Motor neuron (in vitro differentiated cells): ENCODE measurements around the gene SEPHS2. TPM values are rescaled to one million over a fixed set of nuclear protein-coding genes. Genes with fewer than 3 reads are reported as not detected.
A peak's percentile ranks its signal among the peaks of the same experiment; 100 is the strongest.
"Not testable (repeated sequence)": the region's sequence is repeated elsewhere in the genome, so short reads cannot be mapped to it uniquely, and the experiment has no call there.

ENCODE experiments used
- ATAC-seq, 8 experiments: fragments of 200-7000 bp; cut with Tn5 transposase; replicated peaks in 6 of 8; 2 replicates each; pipeline ENCODE4 v1.8.0; 2021; ENCODE audit warnings: mild to moderate bottlenecking in 8 of 8, moderate library complexity in 8 of 8
- H3K27ac ChIP-seq, 2 donors: fragments of 250-450 bp; sonication (Bioruptor Pico); 2 replicates each; pipeline ENCODE4 v1.9.0; 2021; ENCODE audit warnings: antibody characterized with exemption in 2 of 2, mild to moderate bottlenecking in 2 of 2, moderate library complexity in 1 of 2
- H3K4me1 ChIP-seq, 2 donors: fragments of 250-450 bp; sonication (Bioruptor Pico); replicated peaks in 1 of 2; 2 replicates each; pipeline ENCODE4 v1.6.1; 2021; ENCODE audit warnings: antibody characterized with exemption in 2 of 2, mild to moderate bottlenecking in 2 of 2, moderate library complexity in 1 of 2
- H3K4me3 ChIP-seq, 5 donors: fragments of 250-450 bp; sonication (Bioruptor Pico); 2 replicates each; pipeline ENCODE4 v1.9.0; 2021; ENCODE audit warnings: antibody characterized with exemption in 5 of 5, mild to moderate bottlenecking in 5 of 5, moderate library complexity in 4 of 5
- WGBS, 10 experiments: fragments of 450-650 bp; shearing (Covaris generic); methylation state at CpG; one replicate each; pipeline ENCODE4 v1.0.0; 2022; 5-methylcytosine and 5-hydroxymethylcytosine counted together
- in situ Hi-C, 9 experiments: fragments of 400-800 bp; cut with MboI; loops; one replicate each; pipeline ENCODE4 v1.15.0; 2021; ENCODE audit warnings: low sequenced_read_pairs in 9 of 9, low pct_unique_long_range_greater_than_20kb in 2 of 9; ENCODE audit not compliant: unreplicated experiment in 9 of 9
- total RNA-seq, 8 experiments: library from RNA; unstranded; fragments of 300-600 nt; gene quantifications; 2 replicates each; pipeline versions ENCODE4 v1.2.3 to v1.2.4, GENCODE V29; 2022

Gene SEPHS2
- total RNA-seq, 8 experiments from 2014 or later, result 8.3 to 38.0 (median 17.5) TPM

- H3K27ac ChIP-seq, in situ Hi-C loops, H3K4me1 ChIP-seq, ATAC-seq, H3K4me3 ChIP-seq: not testable (repeated sequence)
- 23 to 100% (median 82%) methylated on average over 1 to 3 of the region's 3 CpGs for whole genome bisulfite sequencing, 10 experiments
These were observed 32.1 kb upstream of the SEPHS2 start for GRCh38 chr16:30477773-30478172.

- no peaks in the 10 kb centered on the region for H3K4me1 ChIP-seq
- WGBS, 10 experiments, result 0 to 91% (median 64%) methylated on average over 1 to 3 of the region's 3 CpGs; no CpG with 5 or more reads in 2 of the 10 experiments
- no peak overlapping the region for H3K4me3 ChIP-seq
- in situ Hi-C loops, result no loop called here
- H3K27ac ChIP-seq, result no peak overlapping the region
- ATAC-seq, result no peak
These were observed 31.3 kb upstream of the SEPHS2 start for GRCh38 chr16:30476991-30477390.

DNA sequence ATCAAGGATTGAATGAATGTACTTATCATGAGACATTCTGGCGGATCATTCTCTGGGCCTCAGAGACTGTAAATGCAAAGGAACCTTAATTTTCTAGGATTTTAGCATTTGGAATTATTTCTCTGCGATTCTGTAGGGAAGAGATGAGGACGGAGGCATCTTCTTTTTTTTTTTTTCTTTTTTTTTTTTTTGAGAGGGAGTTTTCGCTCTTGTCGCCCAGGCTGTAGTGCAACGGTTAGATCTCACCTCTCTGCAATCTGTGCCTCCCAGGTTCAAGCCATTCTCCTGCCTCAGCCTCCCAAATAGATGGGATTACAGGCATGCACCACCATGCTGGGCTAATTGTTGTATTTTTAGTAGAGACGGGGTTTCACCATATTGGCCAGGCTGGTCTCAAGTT lies 29.0 kb upstream of the SEPHS2 start:
- no peak overlapping the region for H3K4me3 ChIP-seq
- ATAC-seq, result no peak
- no peak overlapping the region for H3K27ac ChIP-seq
- no peaks in the 10 kb centered on the region for H3K4me1 ChIP-seq
- 45 to 92% (median 86%) methylated on average over 2 to 7 of the region's 7 CpGs; no CpG with 5 or more reads in 3 of the 10 experiments for WGBS, 10 experiments
- in situ Hi-C loops, result no loop called here

DNA sequence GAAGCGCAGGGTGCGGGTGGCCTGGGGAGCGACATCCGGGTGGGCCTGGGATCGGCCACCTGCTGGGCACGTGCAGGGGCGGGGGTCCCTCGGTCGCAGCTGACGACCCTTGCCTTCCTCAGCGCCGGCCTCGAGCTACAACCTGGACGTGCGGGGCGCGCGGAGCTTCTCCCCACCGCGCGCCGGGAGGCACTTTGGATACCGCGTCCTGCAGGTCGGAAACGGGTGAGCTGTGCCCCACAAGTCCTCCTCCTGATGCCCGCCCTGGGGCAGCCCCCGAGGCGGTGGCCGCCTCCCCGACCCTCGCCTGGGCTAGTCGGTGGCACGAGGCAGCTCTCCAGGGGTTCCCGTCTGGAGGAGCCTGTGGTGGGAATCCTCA lies 28.4 kb upstream of the SEPHS2 start:
- ATAC-seq, result peak in 1 of 8 experiments; percentile 26
- WGBS, 10 experiments, result 2 to 100% methylated on average over 1 to 7 of the region's 35 CpGs; no CpG with 5 or more reads in 8 of the 10 experiments
- in situ Hi-C loops, result no loop called here
- Histone ChIP-seq H3K4me3 (no peak overlapping the region), H3K27ac (no peak overlapping the region), H3K4me1 (no peaks in the 10 kb centered on the region)

DNA sequence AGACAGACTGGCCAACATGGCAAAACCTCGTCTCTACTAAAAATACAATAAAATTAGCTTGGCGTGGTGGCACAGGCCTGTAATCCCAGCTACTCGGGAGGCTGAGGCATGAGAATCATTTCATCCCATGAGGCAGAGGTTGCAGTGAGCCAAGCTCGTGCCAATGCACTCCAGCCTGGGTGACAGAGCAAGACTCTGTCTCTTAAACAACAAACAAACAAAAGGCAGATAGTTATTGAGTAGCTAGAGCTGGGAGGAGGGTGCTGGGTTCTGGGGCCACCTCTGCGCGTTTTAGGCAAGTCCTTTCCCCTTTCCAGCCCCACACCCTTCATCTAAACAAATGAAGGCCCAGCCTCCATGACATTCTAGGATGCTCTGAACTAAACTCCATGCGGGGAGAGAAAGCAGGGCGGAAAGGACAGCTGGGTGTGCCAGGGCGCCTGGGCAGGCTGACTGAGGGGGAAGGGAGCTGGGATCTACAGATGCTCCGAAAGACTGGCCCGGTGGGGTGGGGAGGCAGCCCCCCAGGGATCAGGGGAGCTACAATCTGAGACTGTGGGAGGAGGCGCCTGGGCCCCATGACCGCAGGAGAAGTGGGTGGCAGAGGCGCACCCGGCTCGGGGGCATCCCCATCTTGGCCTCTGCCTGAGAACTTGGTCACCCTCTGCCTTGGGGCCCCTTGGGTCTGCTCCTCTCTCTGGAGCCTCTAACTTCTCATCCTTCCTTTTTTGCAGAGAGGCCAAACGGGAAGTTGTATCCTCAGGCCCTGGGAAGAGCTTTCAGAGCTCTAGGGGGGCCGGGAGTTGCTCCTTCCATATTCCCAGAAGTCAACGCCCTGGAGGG lies 27.8 kb upstream of the SEPHS2 start:
- H3K27ac ChIP-seq, result no peak overlapping the region
- 20 to 100% (median 70%) methylated on average over 1 to 7 of the region's 19 CpGs; no CpG with 5 or more reads in 1 of the 10 experiments for WGBS, 10 experiments
- ATAC-seq, result peak in 3 of 8 experiments; percentile 25 to 71 (median 63)

GRCh38 chr16:30472328-30472942 lies 26.8 kb upstream of the SEPHS2 start, which contains the start of gene ITGAL:
TSS of gene ITGAL (plus strand) at chr16:30472742. CDS start at chr16:30472838, 96 bp downstream.
- no peak for ATAC-seq
- H3K4me3 ChIP-seq, result no peak within 1 kb of the TSS
- H3K27ac ChIP-seq, result no peak within 1 kb of the TSS
- WGBS, 10 experiments, result 12 to 82% (median 67%) methylated on average over 1 to 7 of the region's 8 CpGs
- no peaks in the 10 kb centered on the region for H3K4me1 ChIP-seq
- in situ Hi-C loops, result no loop called here

More for the DNA sequence above, 27.8 kb upstream of the SEPHS2 start:
- in situ Hi-C loops, result no loop called here
- no peak overlapping the region for H3K4me3 ChIP-seq
- no peaks in the 10 kb centered on the region for H3K4me1 ChIP-seq

GRCh38 chr16:30470632-30470995 lies 24.9 kb upstream of the SEPHS2 start:
- WGBS, 10 experiments, result 61 to 100% (median 75%) methylated on average over 1 to 8 of the region's 8 CpGs; no CpG with 5 or more reads in 2 of the 10 experiments
- Histone ChIP-seq H3K4me3 (no peak overlapping the region), H3K27ac (no peak overlapping the region), H3K4me1 (no peaks in the 10 kb centered on the region)
- in situ Hi-C loops, result no loop called here
- no peak for ATAC-seq

DNA sequence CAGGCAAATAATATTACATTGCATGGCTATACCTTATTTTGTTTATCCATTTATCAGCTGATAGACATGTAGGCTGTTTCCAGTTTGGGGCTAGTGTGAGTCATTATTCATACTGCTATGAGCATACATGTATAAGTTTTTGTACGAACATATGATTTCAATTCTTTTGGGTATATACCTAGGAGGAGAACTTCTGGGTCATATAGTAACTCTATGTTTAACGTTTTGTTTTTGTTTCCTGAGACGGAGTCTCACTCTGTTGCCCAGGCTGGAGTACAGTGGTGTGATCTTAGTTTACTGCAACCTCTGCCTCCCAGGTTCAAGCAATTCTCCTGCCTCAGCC lies 24.5 kb upstream of the SEPHS2 start:
- ATAC-seq, result no peak
- WGBS, 10 experiments, result 20 to 100% (median 60%) methylated on average over 1 to 3 of the region's 3 CpGs; no CpG with 5 or more reads in 3 of the 10 experiments
- H3K4me3 ChIP-seq, result no peak overlapping the region
- no peak overlapping the region for H3K27ac ChIP-seq
- in situ Hi-C loops, result no loop called here
- no peaks in the 10 kb centered on the region for H3K4me1 ChIP-seq

GRCh38 chr16:30464078-30464477 lies 18.4 kb upstream of the SEPHS2 start:
- in situ Hi-C loops, result no loop called here

GRCh38 chr16:30461426-30461825 lies 15.8 kb upstream of the SEPHS2 start:
- WGBS, 10 experiments, result 59 to 100% (median 77%) methylated on average over 1 to 5 of the region's 5 CpGs; no CpG with 5 or more reads in 2 of the 10 experiments
- H3K27ac ChIP-seq, in situ Hi-C loops, H3K4me1 ChIP-seq, ATAC-seq, H3K4me3 ChIP-seq: not testable (repeated sequence)

More at GRCh38 chr16:30464078-30464477, 18.4 kb upstream of the SEPHS2 start:
- Histone ChIP-seq H3K4me1 (no peaks in the 10 kb centered on the region), H3K27ac (no peak overlapping the region), H3K4me3 (no peak overlapping the region)
- ATAC-seq, result no peak
- 80 to 100% (median 86%) methylated on average over 1 to 7 of the region's 7 CpGs; no CpG with 5 or more reads in 5 of the 10 experiments for WGBS, 10 experiments

DNA sequence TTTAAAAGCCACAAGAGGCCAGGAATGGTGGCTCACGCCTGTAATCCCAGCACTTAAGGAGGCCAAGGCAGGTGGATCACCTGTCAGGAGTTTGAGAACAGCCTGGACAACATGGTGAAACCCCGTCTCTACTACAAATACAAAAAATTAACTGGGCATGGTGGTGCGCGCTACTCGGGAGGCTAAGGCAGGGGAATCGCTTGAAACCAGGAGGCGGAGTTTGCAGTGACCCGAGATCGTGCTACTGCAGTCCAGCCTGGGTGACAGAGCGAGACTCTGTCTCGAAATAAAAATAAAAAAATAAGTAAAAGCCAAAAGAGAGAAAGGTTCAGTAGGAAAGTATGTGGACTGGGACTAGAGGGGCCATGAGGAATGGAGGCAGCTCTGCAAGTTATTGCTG lies 13.8 kb upstream of the SEPHS2 start:
- 58 to 100% (median 83%) methylated on average over 1 to 11 of the region's 11 CpGs; no CpG with 5 or more reads in 2 of the 10 experiments for WGBS, 10 experiments
- H3K27ac ChIP-seq, result no peak overlapping the region
- no peaks in the 10 kb centered on the region for H3K4me1 ChIP-seq
- H3K4me3 ChIP-seq, result no peak overlapping the region
- in situ Hi-C loops, result no loop called here
- ATAC-seq, result no peak

- Histone ChIP-seq H3K4me1 (no peaks in the 10 kb centered on the region), H3K27ac (no peak overlapping the region), H3K4me3 (no peak overlapping the region)
- no peak for ATAC-seq
- 60 to 100% (median 84%) methylated on average over 1 to 12 of the region's 22 CpGs; no CpG with 5 or more reads in 1 of the 10 experiments for WGBS, 10 experiments
- in situ Hi-C loops, result no loop called here
These were observed 13.1 kb upstream of the SEPHS2 start for GRCh38 chr16:30458561-30459394.
